RCC 7860 (cell line): ENCODE results near the gene RRAS2.
"Not testable (repeated sequence)": the region's sequence is repeated elsewhere in the genome, so short reads cannot be mapped to it uniquely, and the experiment has no call there.

Experiments
- DNase-seq: peaks from one replicate; pipeline ENCODE4 v3.0.0-alpha.2; 2015; ENCODE audit warnings: low spot score
- FAIRE-seq: peaks from 2 replicates; lab custom pipeline; 2012; peaks lifted over from hg19 to GRCh38; lab: Jason Lieb, UNC

The RRAS2 gene

GRCh38 chr11:14372011-14372410 lies 13.0 kb upstream of the RRAS2 start:
- FAIRE-seq (no peak), DNase-seq (no peak)

- FAIRE-seq: no peak
- DNase-seq: no peak
These were observed 12.3 kb upstream of the RRAS2 start for GRCh38 chr11:14371249-14371648.

GRCh38 chr11:14370496-14370895 lies 11.5 kb upstream of the RRAS2 start:
- DNase-seq (no peak), FAIRE-seq (no peak)

- no peak for FAIRE-seq
- DNase-seq: no peak
These were observed 10.6 kb upstream of the RRAS2 start for GRCh38 chr11:14369598-14369997.

- FAIRE-seq (no peak), DNase-seq (no peak)
These were observed 8.0 kb upstream of the RRAS2 start for GRCh38 chr11:14366936-14367335.

GRCh38 chr11:14364322-14364721 lies 5.3 kb upstream of the RRAS2 start:
- DNase-seq: no peak
- FAIRE-seq: no peak

- FAIRE-seq (no peak), DNase-seq (no peak)
These were observed 3.6 kb upstream of the RRAS2 start for GRCh38 chr11:14362611-14363010.

GRCh38 chr11:14361951-14362350 lies 3.0 kb upstream of the RRAS2 start:
- FAIRE-seq (no peak), DNase-seq (no peak)

GRCh38 chr11:14360976-14361375 lies 2.0 kb upstream of the RRAS2 start:
- no peak for DNase-seq
- no peak for FAIRE-seq

GRCh38 chr11:14359501-14360031 lies 583 bp upstream of the RRAS2 start:
- DNase-seq: peak; percentile 56
- no peak for FAIRE-seq

- FAIRE-seq: no peak
These were observed 878 bp downstream of the RRAS2 start for GRCh38 chr11:14357881-14358728.

GRCh38 chr11:14356342-14356741 lies 2.6 kb downstream of the RRAS2 start:
- FAIRE-seq (no peak), DNase-seq (no peak)

More at GRCh38 chr11:14357881-14358728, 878 bp downstream of the RRAS2 start:
- peak; percentile 50 for DNase-seq

GRCh38 chr11:14354604-14355003 lies 4.4 kb downstream of the RRAS2 start:
- not testable (repeated sequence) for FAIRE-seq, DNase-seq

GRCh38 chr11:14350716-14351238 lies 8.2 kb downstream of the RRAS2 start:
- FAIRE-seq (no peak), DNase-seq (no peak)

GRCh38 chr11:14350215-14350614 lies 8.8 kb downstream of the RRAS2 start:
- FAIRE-seq (no peak), DNase-seq (no peak)

GRCh38 chr11:14347991-14348390 lies 11.0 kb downstream of the RRAS2 start:
- FAIRE-seq (no peak), DNase-seq (no peak)

- FAIRE-seq: no peak
These were observed 11.5 kb downstream of the RRAS2 start for GRCh38 chr11:14347494-14347893.

GRCh38 chr11:14346303-14346955 lies 12.6 kb downstream of the RRAS2 start:
- no peak for FAIRE-seq

More at GRCh38 chr11:14347494-14347893, 11.5 kb downstream of the RRAS2 start:
- no peak for DNase-seq

GRCh38 chr11:14345668-14346067 lies 13.3 kb downstream of the RRAS2 start:
- DNase-seq (no peak), FAIRE-seq (no peak)

More at GRCh38 chr11:14346303-14346955, 12.6 kb downstream of the RRAS2 start:
- DNase-seq: no peak

- FAIRE-seq, DNase-seq: not testable (repeated sequence)
These were observed 14.0 kb downstream of the RRAS2 start for GRCh38 chr11:14345016-14345415.

GRCh38 chr11:14342906-14343305 lies 16.1 kb downstream of the RRAS2 start:
- DNase-seq: no peak
- FAIRE-seq: no peak

GRCh38 chr11:14341968-14342367 lies 17.0 kb downstream of the RRAS2 start:
- FAIRE-seq (no peak), DNase-seq (no peak)
